T follicular helper cell (primary cell): Measurements from ENCODE around the gene PRSS36.
"Not testable (repeated sequence)": the region's sequence is repeated elsewhere in the genome, so short reads cannot be mapped to it uniquely, and the experiment has no call there.

Experiments used
- DNase-seq: peaks from one replicate; pipeline ENCODE4 v3.0.0-alpha.2; 2020; ENCODE audit warnings: low read depth

Gene PRSS36

DNA sequence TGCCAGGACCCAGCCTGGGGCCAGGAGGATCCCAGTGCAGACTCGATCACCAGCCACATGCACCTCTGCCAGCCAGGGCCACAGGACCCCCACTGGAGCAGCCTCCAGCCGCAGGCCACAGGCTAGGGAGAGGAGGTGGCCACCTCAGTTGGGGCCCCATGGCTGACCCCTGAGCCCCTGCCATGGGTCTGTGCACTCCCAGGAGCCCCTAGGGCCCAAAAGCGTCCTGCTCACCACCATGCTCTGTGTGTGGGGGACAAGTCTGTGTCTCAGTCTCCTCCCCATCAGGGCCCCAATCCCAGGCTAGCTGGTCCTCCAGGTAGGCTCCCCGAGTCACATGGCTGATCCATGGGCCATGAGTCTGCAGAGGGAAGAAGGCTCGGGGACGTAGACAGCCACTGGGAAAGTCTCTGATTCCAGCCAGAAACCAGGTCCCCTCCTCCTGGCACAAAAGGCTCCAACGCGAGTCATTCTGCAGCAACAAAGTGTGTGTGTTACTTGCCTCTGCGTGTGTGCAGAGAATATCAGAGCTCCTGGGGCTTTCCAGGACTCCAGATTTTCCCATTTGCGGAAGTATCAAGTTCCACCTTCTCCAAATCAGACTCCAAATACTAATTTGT lies 8.3 kb downstream of the PRSS36 start:
- no peak for DNase-seq

DNA sequence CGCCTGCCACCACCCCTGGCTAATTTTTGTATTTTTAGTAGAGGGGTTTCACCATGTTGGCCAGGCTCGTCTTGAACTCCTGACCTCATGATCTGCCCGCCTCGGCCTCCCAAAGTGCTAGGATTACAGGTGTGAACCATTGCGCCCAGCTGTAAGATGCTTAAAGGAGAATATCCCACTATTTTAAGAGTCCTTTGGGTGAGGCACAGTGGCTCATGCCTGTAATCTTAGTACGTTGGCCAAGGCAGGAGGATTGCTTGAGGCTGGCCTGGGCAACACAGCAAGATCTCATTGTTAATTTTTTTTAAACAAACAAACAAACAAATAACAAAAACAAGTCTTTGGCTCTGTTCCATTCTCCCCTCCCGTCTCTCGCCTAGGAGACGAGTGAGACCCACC lies 8.8 kb downstream of the PRSS36 start:
- DNase-seq: not testable (repeated sequence)

DNA sequence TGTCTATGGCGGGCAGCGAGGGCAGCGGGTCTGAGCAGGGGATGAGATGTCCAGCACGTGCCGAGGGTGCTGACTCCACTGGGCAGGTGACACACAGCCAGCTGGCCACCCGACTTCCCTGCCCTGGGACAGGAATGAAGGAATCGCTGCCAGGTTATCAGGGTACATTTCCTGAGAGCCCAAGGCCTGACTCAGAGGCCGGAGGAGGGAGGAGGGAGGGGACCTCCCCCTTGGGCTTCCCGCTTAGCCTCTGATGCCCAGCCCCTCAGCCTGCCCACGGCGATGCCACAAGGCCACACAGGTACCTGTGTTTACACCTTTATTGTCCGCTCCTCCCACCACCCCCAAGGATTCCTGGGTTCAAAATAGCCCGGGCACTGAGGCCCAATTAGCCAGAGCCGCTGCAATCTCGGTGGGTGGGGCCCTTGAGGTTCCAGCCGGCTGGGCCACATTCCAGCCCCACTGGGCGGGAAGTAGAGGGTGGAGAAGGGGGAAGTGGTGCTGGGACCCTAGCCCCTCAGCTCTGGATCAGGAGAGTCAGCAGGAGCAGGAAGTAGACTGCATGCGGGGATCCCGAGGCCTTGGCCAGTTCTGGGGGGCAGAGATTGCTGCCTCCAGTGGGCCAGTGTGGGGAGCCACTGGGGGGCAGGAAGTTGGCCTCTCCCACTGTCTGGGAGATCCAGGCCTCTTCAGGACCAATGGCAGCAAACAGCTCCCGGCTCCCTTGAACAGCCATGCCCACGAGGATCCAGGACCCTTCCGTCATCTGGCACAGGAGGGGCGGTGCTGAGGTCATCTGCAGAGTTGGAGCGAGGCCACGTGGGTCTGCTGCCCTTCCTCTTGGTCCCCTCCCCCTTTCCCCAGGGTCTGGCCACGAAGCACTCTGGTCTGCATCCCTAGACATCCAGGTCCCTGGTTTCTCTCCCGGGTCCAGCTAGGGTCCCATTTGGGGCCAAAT lies 11.0 kb downstream of the PRSS36 start:
- DNase-seq: no peak

DNA sequence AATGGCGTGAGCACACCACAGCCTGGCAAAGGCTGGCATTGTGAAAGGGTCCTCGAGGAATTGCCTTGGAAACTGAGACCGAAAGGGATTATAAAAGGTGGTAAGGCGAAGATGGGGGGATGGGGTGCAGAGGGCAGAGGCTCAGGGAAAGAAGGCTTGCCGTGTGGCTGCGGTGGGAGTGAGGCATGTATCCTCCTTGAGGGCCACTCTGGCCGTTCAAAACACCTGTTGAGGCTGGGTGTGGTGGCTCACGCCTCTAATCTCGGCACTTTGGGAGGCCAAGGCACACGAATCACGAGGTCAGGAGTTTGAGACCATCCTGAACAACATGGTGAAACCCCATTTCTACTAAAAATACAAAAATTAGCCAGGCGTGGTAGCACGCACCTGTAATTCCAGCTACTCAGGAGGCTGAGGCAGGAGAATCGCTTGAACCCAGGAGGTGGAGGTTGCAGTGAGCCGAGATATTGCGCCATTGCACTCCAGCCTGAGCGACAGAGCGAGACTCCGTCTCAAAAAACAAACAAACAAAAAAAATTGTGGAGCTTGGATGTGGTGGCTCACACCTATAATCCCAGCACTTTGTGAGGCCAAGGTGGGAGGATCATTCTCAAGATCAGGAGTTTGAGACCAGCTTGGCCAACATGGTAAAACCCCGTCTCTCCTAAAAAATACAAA lies 12.9 kb downstream of the PRSS36 start:
- DNase-seq: not testable (repeated sequence)

DNA sequence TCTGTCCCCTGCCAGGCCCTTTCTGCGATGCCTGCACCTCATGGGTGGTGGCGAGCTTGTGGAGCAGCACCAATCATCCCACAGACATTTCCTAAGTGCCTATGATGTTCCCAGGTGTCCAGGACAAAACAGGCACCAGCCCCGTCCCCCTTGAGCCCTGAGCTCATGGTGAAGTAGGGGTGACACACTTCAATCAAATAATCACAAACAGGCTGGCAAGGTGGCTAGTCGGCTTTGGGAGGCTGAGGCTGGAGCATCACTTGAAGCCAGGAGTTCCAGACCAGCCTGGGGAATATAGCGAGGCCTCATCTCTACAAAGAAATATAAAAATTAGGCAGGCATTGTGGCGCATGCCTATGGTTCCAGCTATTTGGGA lies 13.6 kb downstream of the PRSS36 start:
- DNase-seq: no peak

DNA sequence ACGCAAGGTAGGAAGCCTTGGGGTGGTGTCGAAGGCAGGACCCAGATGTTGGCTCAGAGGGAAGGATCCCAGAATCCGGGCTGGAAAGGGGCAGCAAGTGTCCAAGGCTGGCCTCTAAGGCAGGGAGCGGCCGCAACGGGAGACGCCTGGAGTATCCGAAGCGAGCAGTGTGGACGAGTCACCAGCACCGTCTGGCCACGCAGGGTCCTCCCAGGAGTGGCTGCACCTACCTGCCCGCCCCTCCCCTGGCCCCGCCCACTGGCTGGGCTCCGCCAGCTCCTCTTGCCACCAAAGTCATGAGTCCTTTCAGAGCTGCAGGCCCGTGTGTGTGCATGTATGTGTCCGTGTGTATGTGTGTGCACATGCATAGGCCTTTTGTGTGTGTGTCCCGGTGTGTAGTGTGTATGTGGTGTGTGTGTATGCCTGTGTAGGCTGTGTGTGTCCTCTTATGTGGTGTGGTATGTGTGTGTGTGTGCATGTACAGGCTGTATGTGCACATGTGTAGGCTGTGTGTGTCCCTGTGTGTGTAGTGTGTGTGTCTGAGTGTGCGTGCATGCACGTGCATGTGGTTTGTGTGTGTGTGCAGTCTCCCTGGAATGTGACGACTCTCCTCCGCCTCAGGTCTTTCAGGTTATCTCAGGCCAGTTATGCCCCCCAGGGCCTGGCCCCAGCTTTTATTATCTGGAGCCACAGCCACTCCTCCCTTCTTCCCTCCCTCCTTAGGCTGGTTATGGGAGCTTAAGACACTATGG lies 14.2 kb downstream of the PRSS36 start, which contains the start of gene PRSS8:
TSS of gene PRSS8 (minus strand) at position 193 of the 752 bp plus-strand sequence. CDS start 229 bp downstream, outside the sequence.
- DNase-seq: no peak

DNA sequence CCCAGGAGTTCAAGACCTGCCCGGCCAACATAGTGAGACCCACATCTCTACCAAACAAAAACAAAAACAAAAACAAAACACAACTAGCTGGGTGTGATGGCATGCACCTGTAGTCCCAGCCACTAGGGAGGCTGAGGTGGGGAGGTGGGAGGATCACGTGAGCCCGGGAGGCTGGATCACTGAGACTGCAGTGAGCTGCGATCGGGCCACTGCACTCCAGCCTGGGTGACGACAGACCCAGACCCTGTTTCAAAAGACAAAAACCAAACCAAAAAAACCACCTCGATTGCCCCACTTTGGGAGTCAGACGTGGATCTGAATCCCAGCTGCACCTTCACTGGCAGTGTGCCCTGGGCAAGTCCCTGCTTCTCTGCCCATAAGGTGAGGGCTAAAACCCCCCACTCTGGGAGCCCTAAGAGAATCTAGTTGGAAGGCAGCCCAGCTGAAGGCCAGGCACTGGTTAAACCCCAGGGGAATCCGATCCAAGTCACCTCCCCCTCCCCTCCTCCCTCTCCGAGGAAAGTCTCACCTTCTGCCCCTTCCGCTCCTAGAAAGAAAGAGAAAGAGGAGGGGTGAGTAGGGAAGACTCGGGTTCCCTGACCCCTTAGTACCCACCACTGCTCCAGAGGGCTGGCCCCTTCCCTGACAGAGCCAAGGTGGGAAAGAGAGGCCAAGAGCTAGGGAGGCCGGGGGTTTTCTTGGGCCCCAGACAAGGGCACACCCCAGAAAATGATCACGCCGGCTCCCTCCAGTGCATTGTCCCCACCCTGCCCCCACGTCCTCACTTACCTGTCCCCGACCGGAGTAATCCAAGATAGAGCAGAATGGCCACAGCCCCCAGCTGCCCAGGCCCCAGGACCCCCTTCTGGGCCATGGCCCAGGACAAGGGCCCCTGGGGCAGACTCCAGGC lies 15.0 kb downstream of the PRSS36 start:
- DNase-seq: no peak

DNA sequence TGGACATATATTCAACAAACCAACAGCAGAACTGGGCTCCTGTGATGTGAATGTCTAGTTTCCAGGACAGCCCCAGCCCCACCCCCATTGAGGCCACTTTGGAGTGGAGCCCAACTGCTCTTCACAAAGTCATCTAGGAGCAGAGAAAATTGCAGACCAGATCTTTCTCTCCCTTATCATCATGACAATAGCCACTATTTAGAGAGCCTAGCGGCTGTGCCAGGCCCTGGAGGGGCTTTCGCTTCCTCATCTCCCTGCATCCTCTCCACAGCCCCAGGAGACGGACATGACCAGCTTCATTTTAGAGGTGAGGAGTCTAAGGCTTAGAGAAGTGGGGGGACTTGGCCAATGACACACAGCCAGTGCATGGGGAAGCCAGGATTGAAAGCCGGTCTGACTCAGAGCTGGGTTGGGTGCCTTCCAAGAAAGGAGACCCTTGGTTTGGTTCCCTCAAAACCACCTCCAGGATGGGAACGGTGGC lies 15.7 kb downstream of the PRSS36 start:
- no peak for DNase-seq

DNA sequence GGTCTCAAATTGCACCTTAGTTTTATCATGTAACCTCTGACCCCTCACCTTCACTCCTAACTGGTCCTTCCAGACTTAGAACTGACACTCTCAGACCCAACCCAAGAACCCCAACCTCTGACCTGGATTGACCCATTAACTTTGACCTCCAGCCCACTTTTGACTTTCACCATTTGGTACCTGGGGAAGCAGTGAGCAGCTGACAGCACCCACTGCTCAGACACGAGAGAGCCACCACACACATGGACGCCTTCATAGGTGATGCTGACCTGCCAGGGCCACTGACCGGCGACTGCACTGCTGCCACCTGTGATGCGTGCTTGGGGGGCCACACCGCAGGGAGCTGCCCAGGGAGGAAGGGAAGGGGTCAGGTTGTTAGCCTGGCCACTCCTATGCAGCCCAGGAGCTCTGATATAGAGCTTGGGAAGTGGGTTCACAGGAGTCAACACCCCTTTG lies 16.8 kb downstream of the PRSS36 start:
- DNase-seq: no peak

DNA sequence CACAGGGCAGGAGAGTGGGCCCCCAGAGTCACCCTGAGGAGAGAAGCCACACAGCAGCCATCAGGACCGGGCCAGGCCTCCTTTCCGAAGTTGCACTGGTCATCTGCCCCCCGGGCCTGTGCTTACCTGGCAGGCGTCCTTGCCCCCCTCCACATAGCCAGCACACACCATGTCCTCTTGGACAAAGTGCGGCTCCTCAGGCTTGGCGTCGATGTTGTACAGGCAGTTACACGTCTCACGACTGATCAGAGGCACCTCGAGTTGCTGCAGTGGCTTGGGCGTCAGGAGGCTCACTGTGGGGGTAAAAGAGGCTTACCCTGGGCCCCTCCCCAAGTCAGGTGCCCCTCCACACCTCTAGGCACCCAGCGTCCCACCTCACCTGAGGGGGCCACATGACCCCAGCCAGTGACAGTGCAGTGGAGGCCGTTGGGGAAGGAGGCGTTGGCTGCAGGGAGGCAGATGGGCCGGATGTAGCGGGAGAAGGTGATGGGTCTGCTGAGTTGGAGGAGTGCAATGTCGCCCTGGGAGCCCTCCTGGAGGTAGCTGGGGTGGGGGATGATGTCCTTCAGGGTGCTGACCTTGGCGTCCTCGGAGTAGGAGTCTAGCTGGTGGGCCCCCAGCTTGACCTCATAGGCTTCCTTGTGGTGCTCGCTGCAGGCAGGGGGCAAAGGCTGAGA lies 17.4 kb downstream of the PRSS36 start:
- no peak for DNase-seq

DNA sequence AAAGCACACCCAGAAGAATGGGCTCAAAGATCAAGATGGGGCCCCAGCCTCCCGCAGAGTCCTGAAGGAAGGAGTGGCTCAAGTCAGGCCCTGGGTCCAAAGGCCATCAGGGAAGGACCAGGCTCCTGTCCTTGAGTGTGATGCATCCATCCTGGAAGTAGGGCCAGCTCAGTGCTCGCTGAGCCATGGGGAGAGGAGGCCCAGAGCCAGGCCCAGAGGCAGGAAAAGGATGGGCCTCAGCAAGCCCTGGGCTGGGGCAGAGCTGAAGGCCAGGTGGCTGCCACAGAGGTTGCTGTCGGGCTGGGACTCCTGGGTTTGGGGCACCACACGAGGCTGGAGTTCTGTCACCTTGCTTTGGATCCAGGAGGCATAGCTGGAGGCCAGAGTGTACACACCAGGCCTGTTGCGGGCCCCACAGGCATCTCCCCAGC lies 18.0 kb downstream of the PRSS36 start:
- DNase-seq: no peak

DNA sequence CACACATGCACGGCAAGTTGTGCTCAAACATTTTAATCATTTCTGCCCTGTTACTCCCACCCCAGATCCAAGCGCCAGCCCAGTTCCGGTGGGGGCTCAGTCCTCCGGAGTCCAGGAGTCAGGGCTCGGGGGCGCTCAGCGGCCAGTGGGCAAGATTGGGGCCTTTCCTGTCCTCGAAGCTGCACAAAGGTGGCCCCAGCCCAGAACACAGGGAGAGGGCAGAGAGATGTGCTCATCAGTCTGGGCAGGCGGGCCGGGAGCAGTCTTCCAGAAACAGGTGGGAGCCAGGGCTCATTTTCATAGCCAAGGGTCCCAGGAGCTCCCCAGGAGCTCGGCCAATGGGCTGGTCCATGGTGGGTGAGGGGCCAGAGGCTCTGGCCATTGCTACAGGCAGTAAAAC lies 18.4 kb downstream of the PRSS36 start:
- DNase-seq: no peak

DNA sequence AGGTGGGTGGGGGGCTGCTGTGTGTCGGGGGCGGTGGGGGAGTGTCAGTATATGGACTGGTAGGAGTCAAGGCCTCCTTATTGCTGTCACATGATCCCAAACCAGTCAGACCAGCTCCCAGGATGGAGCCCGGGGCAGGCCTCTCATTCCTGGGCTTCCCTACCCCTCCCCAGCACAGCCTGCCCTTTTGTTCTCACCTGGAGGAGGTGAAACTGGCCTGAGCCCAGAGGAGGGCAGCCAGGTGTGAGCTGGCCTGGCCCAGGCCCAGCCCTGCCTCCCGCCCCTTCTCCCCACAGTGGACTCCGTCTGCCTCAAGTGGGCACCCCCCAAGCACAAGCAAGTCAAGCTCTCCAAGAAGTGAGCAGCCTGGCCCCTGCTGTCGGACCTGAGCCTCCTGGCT lies 19.0 kb downstream of the PRSS36 start:
- no peak for DNase-seq

DNA sequence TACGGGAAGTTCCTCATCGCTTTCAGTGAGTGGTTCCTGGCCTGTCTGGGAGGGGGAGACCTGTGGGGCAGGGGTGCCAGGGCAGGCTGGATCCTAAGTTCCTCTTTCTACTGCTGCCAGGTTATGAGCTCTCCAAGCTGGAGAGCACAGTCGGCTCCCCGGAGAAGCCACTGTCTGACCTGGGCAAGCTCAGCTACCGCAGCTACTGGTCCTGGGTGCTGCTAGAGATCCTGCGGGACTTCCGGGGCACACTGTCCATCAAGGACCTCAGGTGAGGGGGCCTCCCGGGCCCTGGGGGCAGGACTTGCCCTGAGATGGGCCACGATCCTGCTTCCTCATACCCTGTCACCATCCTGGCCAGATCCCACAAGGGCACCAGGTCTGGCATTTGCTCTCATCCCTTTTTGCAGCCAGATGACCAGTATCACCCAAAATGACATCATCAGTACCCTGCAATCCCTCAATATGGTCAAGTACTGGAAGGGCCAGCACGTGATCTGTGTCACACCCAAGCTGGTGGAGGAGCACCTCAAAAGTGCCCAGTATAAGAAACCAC lies 19.5 kb downstream of the PRSS36 start:
- no peak for DNase-seq

DNA sequence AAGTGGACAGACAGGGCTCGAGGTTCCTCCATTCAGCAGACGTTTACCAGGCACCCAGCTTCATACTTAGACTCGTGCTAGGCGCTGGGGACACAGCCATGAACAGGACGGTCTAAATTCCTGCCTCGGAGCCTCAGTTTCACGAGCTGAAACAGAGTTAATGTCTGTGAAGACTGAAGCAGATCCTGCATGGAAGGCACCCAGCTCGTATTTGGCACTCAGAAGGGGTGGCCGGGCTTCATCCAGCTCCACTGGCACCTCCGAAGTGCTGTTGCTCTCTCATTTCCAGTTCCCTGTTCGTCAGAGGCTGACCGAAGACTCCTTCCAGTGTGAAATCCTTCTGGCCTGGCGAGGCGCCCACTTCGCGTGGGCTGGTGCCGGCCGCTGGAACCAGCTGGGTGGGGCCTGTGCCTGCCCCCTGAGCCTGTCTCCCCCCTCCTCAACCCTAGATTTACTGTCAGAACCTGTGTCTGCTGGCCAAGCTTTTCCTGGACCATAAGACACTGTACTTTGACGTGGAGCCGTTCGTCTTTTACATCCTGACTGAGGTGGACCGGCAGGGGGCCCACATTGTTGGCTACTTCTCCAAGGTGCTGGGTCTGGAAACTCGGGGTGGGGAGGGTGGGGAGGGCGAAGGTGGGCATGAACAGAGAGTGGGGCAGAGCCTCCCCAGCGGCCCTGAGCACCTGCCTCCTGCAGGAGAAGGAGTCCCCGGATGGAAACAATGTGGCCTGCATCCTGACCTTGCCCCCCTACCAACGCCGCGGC lies 20.1 kb downstream of the PRSS36 start:
- DNase-seq: no peak

DNA sequence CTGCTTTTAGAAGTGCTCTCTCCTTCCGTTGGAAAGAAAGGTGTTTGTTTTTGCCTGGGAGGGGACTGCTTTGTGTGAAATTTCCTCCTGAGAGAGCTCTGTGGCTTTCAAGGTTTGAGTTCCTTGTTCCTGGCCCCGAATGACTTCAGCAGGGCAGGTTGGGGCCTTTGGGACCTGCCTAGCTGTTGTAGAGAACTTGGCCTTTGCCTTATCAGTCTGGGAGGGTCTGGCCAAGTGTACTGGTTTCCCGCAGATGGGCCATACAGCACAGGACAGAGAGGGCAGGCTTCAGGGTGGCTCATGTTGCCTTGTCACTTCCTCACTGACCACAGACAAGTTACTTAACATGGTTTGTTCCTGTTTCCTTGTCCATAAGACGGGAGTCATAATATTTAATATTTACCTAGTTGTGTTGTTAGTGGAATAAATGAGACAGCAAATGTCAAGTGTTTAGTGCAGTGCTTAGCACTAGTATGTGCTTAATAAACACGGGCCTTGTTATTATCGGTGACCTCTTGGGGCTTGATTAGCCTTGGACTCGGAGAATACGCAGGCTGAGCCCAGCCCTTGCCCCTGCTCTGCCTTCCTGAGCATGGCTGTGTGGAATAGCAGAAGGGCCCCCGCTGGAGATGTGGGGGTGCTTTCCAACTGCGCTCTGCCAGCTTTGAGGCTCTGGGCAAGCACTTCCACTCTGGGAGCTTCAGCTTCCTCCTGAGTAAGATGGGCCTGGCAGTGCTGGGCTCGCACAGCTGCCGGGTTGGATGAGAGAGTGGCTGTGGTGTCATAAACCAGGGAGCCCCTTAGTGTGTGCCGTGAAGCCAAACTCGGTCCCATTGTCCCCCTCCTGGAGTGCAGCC lies 20.9 kb downstream of the PRSS36 start:
- no peak for DNase-seq

DNA sequence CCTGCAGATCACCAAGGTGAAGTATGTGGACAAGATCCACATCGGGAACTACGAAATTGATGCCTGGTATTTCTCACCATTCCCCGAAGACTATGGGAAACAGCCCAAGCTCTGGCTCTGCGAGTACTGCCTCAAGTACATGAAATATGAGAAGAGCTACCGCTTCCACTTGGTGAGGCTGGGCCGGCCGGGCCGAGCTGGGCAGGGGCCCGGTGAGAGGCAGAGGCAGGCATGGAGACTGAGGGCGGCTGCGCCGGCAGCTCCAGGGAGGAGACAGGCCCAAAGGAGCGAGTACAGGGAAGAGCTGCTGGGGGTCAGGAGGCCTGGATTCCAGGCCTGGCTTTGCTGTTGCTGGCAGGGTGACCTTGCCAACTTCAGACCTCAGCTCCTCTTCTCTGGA lies 22.7 kb downstream of the PRSS36 start:
- DNase-seq: no peak

DNA sequence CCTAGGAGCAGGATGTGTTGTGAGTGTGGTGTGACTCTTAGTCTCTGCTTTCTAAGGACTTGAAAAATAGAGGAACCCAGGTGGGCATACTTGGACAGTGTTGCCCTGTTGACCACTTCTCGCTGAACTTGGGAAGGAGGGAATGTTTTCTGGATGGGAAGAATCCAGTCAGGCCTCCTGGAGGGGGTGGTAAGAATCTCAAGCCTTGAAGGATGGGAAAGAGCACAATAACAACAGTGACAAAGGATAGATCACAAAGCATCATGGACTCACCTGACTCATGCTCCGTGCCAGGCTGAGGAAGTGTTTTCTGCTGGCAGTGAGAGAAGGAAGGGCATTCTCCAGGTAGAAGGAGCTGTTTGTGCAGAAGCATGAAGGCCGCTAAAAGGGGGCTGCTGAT lies 24.0 kb downstream of the PRSS36 start:
- DNase-seq: no peak
